ENCODE measurements around the gene TBX15.
"Not testable (repeated sequence)": the region's sequence is repeated elsewhere in the genome, so short reads cannot be mapped to it uniquely, and the experiment has no call there.

Gene TBX15

DNA sequence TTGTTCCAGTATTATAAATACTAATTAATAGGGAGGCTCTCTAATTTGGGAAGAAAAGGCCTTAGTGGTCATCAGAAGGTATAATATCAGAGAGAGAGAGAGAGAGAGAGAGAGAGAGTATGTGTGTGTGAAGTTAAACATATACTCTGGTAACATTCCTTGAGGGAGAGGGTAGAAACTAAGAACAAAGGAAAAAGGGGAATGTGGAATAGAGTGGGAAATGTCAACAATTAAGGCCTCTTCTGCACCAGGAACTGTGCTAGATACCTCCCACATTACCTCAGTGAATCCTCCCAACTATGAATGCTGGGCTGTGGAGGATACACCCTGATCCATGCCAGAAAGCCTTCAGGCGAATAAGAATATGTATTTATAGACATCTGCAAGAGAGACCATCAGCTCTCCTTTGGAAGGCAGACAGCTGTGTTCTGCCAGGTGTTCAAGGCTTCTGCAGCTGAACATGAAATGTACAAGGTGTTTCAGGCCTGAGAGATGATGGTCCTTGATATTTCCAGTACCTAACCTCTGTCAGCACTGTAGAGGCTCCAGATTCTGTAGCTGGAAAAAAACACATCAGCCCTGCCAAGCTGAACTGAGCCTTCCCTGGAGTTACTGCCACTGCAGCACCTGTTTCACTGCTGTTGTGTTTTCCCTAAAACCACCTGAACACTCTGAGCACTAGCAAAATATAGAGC lies 29.1 kb downstream of the TBX15 start:
- TF ChIP-seq, protein P1, sequence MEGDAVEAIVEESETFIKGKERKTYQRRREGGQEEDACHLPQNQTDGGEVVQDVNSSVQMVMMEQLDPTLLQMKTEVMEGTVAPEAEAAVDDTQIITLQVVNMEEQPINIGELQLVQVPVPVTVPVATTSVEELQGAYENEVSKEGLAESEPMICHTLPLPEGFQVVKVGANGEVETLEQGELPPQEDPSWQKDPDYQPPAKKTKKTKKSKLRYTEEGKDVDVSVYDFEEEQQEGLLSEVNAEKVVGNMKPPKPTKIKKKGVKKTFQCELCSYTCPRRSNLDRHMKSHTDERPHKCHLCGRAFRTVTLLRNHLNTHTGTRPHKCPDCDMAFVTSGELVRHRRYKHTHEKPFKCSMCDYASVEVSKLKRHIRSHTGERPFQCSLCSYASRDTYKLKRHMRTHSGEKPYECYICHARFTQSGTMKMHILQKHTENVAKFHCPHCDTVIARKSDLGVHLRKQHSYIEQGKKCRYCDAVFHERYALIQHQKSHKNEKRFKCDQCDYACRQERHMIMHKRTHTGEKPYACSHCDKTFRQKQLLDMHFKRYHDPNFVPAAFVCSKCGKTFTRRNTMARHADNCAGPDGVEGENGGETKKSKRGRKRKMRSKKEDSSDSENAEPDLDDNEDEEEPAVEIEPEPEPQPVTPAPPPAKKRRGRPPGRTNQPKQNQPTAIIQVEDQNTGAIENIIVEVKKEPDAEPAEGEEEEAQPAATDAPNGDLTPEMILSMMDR (IDR thresholded peaks at IDR 0.05), result no peak
- no peak overlapping the region for H3K27ac ChIP-seq
- H3K9me3 ChIP-seq, result no peaks in the 10 kb centered on the region
- no peak overlapping the region for H3K4me3 ChIP-seq (ENCODE audit: low read depth in 1 of 2, low read length in 1 of 2)
- no peaks in the 10 kb centered on the region for H3K36me3 ChIP-seq
- no peaks in the 10 kb centered on the region for H3K4me1 ChIP-seq (ENCODE audit: control insufficient read depth in 1 of 2, insufficient read depth in 1 of 2, low read depth in 1 of 2, low read length in 1 of 2)
- H3K27me3 ChIP-seq, result no peaks in the 10 kb centered on the region

DNA sequence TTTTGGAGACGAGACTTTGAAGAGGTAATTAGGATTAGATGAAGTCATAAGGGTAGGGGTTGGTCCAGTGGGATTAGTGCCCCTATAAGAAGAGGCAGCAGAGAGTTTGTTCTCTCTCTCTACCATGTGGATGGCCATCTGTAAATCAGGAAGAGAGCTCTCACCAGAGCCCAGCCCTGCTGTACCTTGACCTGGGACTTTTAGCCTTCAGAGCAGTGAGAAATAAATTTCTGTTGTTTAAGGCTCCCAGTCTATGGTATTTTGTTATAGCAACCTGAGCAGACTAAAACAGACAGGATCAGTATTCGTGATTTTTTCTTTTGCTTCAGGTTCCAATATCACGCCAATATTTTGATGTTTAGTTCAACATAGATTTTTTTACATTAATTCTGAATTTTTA lies 30.0 kb downstream of the TBX15 start:
- Histone ChIP-seq H3K36me3 (no peaks in the 10 kb centered on the region), H3K4me1 (ENCODE audit: control insufficient read depth in 1 of 2, insufficient read depth in 1 of 2, low read depth in 1 of 2, low read length in 1 of 2) (no peaks in the 10 kb centered on the region), H3K27ac (no peak overlapping the region), H3K9me3 (no peaks in the 10 kb centered on the region), H3K27me3 (no peaks in the 10 kb centered on the region), H3K4me3 (ENCODE audit: low read depth in 1 of 2, low read length in 1 of 2) (no peak overlapping the region)
- TF ChIP-seq, protein P1 (IDR thresholded peaks at IDR 0.05), result no peak

DNA sequence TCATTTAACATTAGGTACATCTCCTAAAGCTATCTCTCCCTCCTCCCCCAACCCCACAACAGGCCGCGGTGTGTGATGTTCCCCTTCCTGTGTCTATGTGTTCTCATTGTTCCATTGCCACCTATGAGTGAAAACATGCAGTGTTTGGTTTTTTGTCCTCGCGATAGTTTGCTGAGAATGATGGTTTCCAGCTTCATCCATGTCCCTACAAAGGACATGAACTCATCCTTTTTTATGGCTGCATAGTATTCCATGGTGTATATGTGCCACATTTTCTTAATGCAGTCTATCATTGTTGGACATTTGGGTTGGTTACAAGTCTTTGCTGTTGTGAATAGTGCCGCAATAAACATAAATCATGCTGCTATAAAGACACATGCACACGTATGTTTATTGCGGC lies 30.6 kb downstream of the TBX15 start:
- H3K36me3 ChIP-seq; H3K27ac ChIP-seq; H3K4me1 ChIP-seq (ENCODE audit: control insufficient read depth in 1 of 2, insufficient read depth in 1 of 2, low read depth in 1 of 2, low read length in 1 of 2); H3K4me3 ChIP-seq (ENCODE audit: low read depth in 1 of 2, low read length in 1 of 2); H3K9me3 ChIP-seq; H3K27me3 ChIP-seq: not testable (repeated sequence)

DNA sequence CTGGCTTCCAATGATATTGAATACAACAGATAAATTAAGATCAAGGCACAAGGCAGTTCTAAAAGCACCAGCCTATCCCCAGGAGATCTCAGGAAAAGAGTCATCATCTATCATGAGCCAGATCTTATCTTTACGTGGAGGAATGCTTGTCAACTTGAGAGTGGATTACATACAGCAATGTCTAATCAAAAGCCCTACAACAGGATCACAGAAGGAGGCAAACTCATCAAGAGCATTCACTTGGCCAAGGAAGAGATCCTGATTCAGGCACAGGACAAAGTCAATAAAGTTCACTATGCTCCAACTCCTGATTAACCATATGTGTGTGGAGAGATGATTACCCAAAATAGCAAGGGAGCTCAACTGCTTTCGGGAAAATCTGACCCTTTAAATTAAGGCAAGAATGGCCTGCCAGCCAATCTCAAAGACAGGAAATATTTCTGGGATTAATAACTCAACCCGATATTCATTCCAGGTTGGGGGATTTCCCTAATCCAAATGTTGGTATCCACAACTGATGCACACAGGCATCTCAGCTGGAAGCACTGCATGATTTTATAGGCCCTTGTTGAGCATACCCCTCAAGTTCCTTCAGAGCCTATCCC lies 33.7 kb downstream of the TBX15 start:
- Histone ChIP-seq H3K27me3 (no peaks in the 10 kb centered on the region), H3K9me3 (no peaks in the 10 kb centered on the region), H3K27ac (no peak overlapping the region), H3K36me3 (no peaks in the 10 kb centered on the region), H3K4me1 (ENCODE audit: control insufficient read depth in 1 of 2, insufficient read depth in 1 of 2, low read depth in 1 of 2, low read length in 1 of 2) (no peaks in the 10 kb centered on the region), H3K4me3 (ENCODE audit: low read depth in 1 of 2, low read length in 1 of 2) (no peak overlapping the region)
- TF ChIP-seq, protein P1 (IDR thresholded peaks at IDR 0.05), result no peak

DNA sequence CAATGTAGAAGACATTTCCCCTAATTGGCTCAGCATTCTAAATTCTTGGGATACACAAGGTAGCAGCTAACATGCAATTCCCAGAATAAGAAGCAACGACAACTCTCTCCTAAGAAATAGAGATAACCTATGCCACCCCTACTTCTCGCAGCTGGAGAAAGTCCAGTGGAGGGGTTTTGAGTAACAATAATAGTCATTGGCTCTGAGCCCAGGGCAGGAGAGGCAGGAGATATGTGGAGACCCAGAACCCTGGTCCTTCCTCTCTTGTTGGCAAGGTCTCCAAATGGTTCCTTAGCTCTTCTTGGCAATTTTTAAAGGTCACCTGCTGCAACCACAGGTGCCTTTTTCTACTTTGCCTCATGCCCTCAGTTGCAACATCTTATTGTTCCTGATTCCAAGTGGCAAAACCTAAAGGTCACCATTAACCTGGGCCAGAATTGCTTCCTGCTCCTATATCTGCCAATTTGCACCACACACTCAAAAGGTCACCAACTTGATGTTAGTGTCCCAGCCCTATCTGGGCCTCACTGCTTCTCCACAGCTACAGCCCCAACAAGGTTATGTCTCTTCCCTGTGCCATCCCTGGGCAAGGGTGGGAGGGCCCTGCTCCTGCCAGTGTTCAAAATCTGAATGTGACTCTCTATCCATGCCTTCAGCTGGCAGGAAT lies 36.7 kb downstream of the TBX15 start:
- Histone ChIP-seq H3K9me3 (no peaks in the 10 kb centered on the region), H3K27ac (no peak overlapping the region), H3K27me3 (no peaks in the 10 kb centered on the region), H3K4me3 (ENCODE audit: low read depth in 1 of 2, low read length in 1 of 2) (no peak overlapping the region), H3K36me3 (no peaks in the 10 kb centered on the region), H3K4me1 (ENCODE audit: control insufficient read depth in 1 of 2, insufficient read depth in 1 of 2, low read depth in 1 of 2, low read length in 1 of 2) (no peaks in the 10 kb centered on the region)
- TF ChIP-seq, protein P1 (IDR thresholded peaks at IDR 0.05), result no peak

DNA sequence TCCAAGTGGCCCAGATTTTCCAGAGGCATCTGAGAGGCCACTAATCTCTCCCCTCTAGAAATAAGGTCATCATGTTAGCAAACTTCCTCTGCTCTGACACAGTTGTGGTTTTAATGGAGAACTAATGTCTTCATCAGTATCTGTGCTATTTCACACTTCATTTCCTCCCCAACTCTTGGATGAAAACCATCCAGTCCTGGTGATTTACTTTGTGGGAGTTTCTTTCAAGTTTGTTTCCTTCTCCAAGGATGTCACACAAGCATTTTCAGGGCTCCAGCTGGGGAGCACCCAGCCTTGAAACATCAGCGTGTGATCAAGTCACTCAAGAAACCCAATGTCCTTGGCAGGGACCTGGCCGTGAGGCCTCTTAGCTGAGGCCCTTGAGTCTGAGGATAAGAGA lies 38.8 kb downstream of the TBX15 start:
- Histone ChIP-seq H3K4me3 (ENCODE audit: low read depth in 1 of 2, low read length in 1 of 2) (no peak overlapping the region), H3K27ac (no peak overlapping the region), H3K27me3 (no peaks in the 10 kb centered on the region), H3K36me3 (no peaks in the 10 kb centered on the region), H3K9me3 (no peaks in the 10 kb centered on the region), H3K4me1 (ENCODE audit: control insufficient read depth in 1 of 2, insufficient read depth in 1 of 2, low read depth in 1 of 2, low read length in 1 of 2) (no peaks in the 10 kb centered on the region)
- TF ChIP-seq, protein P1 (IDR thresholded peaks at IDR 0.05), result no peak
